Measurements from ENCODE around the gene TSC22D1. TPM values are rescaled to one million over a fixed set of nuclear protein-coding genes. Genes with fewer than 3 reads are reported as not detected.

TSC22D1 gene
- polyA plus RNA-seq, 10 donors, result 66.3 to 93.6 (median 76.1) TPM

GRCh38 chr13:44431150-44431549 lies 145.0 kb downstream of the TSC22D1 start:
- DNase-seq, result no peak

GRCh38 chr13:44429311-44429710 lies 146.8 kb downstream of the TSC22D1 start:
- DNase-seq, result no peak

GRCh38 chr13:44426461-44426860 lies 149.7 kb downstream of the TSC22D1 start:
- no peak for DNase-seq

GRCh38 chr13:44425815-44426078 lies 150.4 kb downstream of the TSC22D1 start:
- DNase-seq, result no peak

- no peak for DNase-seq
These were observed 150.9 kb downstream of the TSC22D1 start for GRCh38 chr13:44425041-44425814.

GRCh38 chr13:44423824-44424223 lies 152.3 kb downstream of the TSC22D1 start:
- DNase-seq, result no peak

- peak in 1 of 3 donors; percentile 26 for DNase-seq
These were observed 153.1 kb downstream of the TSC22D1 start for GRCh38 chr13:44422755-44423643.

GRCh38 chr13:44421853-44422525 lies 154.1 kb downstream of the TSC22D1 start:
- DNase-seq, result no peak

- DNase-seq, result no peak
These were observed 155.5 kb downstream of the TSC22D1 start for GRCh38 chr13:44420376-44421220.

GRCh38 chr13:44417876-44418275 lies 158.3 kb downstream of the TSC22D1 start:
- no peak for DNase-seq

GRCh38 chr13:44417446-44417845 lies 158.7 kb downstream of the TSC22D1 start:
- no peak for DNase-seq

GRCh38 chr13:44416744-44417143 lies 159.4 kb downstream of the TSC22D1 start:
- DNase-seq, result no peak

GRCh38 chr13:44416301-44416700 lies 159.8 kb downstream of the TSC22D1 start:
- DNase-seq, result no peak

- no peak for DNase-seq
These were observed 160.3 kb downstream of the TSC22D1 start for GRCh38 chr13:44415815-44416214.

- no peak for DNase-seq
These were observed 161.4 kb downstream of the TSC22D1 start for GRCh38 chr13:44414716-44415115.

GRCh38 chr13:44413095-44413494 lies 163.0 kb downstream of the TSC22D1 start:
- no peak for DNase-seq

- DNase-seq, result peak in 1 of 3 donors; percentile 30
These were observed 163.7 kb downstream of the TSC22D1 start for GRCh38 chr13:44412346-44412935.

- no peak for DNase-seq
These were observed 164.3 kb downstream of the TSC22D1 start for GRCh38 chr13:44411841-44412240.

GRCh38 chr13:44410328-44410859 lies 165.7 kb downstream of the TSC22D1 start:
- DNase-seq, result no peak

GRCh38 chr13:44409595-44409994 lies 166.5 kb downstream of the TSC22D1 start:
- DNase-seq, result no peak

GRCh38 chr13:44407891-44408290 lies 168.2 kb downstream of the TSC22D1 start:
- DNase-seq, result no peak
